WI38 (cell line): ENCODE measurements around the gene GLOD4.
"Not testable (repeated sequence)": the region's sequence is repeated elsewhere in the genome, so short reads cannot be mapped to it uniquely, and the experiment has no call there.

ENCODE experiments used
- H3K4me3 ChIP-seq: 2 replicates; pipeline ENCODE4 v1.5.1; 2011; ENCODE audit warnings: low read depth, mild to moderate bottlenecking, control low read depth, low read length
- TF ChIP-seq, protein P1 (sequence below): IDR thresholded peaks from 2 replicates; pipeline ENCODE4 v1.5.1; 2012; ENCODE audit warnings: low read depth, mild to moderate bottlenecking, control low read depth, low read length

The GLOD4 gene, protein sequence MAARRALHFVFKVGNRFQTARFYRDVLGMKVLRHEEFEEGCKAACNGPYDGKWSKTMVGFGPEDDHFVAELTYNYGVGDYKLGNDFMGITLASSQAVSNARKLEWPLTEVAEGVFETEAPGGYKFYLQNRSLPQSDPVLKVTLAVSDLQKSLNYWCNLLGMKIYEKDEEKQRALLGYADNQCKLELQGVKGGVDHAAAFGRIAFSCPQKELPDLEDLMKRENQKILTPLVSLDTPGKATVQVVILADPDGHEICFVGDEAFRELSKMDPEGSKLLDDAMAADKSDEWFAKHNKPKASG

DNA sequence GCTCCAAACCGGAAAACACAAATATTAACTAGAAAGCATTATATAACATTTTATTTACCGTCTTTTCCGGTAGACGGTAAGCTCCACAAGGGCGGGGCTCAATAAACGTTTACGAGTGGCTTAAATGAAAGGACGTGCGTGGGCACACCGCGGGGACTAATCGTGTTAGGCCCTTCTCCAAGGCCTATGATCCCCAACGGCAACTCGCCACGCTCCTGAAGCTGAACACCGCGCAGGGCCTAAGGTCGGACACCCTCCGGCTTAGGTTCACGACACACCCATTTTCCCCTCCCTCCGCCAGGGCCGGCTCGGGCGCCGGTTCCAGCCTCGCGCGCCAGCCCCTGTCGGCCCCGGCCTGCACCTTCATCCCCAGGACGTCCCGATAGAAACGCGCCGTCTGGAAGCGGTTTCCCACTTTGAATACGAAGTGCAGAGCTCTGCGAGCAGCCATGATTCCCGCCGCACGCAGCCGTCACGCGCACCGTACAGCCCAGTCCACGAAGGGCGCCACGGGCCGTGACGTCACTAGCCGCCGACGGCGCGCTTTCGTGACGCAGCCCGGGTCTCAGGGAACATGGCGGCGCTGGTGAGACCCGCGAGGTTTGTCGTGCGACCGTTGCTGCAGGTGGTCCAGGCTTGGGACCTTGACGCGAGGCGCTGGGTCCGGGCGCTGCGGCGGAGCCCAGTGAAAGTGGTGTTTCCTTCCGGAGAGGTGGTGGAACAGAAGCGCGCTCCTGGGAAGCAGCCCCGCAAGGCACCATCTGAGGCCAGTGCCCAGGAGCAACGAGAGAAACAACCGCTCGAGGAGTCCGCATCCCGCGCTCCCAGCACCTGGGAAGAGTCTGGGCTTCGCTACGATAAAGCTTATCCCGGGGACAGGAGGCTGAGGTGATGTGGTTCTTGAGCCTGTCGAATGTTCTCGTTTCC, at the start of gene GLOD4, which contains the start of gene MRM3:
TSS of gene GLOD4 (minus strand) at position 476 of the 927 bp plus-strand sequence. CDS start at position 451, 25 bp downstream.
TSS of gene MRM3 (plus strand) at position 549 of the 927 bp plus-strand sequence. CDS start at position 575, 26 bp downstream.
- peak within 1 kb of the TSS; percentile 99 for H3K4me3 ChIP-seq
- TF ChIP-seq, protein P1, sequence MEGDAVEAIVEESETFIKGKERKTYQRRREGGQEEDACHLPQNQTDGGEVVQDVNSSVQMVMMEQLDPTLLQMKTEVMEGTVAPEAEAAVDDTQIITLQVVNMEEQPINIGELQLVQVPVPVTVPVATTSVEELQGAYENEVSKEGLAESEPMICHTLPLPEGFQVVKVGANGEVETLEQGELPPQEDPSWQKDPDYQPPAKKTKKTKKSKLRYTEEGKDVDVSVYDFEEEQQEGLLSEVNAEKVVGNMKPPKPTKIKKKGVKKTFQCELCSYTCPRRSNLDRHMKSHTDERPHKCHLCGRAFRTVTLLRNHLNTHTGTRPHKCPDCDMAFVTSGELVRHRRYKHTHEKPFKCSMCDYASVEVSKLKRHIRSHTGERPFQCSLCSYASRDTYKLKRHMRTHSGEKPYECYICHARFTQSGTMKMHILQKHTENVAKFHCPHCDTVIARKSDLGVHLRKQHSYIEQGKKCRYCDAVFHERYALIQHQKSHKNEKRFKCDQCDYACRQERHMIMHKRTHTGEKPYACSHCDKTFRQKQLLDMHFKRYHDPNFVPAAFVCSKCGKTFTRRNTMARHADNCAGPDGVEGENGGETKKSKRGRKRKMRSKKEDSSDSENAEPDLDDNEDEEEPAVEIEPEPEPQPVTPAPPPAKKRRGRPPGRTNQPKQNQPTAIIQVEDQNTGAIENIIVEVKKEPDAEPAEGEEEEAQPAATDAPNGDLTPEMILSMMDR = peak; percentile 7; the same call in 1 of the 2 replicates

DNA sequence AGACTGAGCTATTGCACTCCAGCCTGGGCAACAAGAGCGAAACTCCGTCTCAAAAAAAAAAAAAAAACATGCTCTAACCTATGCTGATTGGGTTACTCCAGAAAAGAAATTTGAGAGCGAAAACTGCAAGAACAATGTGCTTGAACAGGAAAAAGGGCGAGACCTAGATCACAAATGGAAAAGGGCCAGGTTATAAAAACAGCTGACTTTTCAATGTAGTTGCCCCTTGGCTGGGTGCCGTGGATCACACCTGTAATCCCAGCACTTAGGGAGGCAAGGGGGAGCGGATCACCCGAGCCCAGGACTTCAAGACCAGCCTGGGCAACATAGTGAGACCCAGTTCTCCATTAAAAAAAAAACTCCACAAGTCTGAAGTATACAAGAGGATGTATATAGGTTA, 48.9 kb upstream of the GLOD4 start:
- no peak overlapping the region for H3K4me3 ChIP-seq
- TF ChIP-seq, protein P1 = no peak

DNA sequence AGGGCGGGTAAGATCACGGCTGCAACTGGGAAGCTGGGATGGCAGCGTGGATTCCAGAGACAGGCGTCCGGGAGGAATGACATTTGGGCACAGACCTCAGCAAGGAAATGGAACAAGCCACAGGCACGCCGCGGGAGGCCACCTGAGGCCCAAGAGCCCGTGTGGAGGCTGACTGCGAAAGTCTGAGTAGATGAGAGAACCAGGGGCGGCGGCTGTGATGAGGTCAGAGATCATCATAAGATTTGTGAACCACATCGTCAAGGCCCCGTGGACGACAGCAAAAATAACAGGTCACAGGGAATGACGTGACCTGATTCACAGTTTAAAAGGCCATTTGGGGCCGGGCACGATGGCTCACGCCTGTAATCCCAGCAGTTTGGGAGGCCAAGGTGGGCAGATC, 48.3 kb upstream of the GLOD4 start:
- TF ChIP-seq, protein P1 = no peak
- no peak overlapping the region for H3K4me3 ChIP-seq

DNA sequence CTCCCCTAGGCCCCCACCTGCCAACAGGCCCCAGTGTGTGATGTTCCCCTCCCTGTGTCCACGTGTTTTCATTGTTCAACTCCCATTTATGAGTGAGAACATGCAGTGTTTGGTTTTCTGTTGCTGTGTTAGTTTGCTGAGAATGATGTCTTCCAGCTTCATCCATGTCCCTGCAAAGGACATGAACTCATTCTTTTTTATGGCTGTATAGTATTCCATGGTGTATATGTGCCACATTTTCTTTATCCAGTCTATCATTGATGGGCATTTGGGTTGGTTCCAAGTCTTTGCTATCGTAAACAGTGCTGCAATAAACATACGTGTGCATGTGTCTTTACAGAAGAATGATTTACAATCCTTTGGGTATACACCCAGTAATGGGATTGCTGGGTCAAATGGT, 47.5 kb upstream of the GLOD4 start:
- not testable (repeated sequence) for H3K4me3 ChIP-seq

DNA sequence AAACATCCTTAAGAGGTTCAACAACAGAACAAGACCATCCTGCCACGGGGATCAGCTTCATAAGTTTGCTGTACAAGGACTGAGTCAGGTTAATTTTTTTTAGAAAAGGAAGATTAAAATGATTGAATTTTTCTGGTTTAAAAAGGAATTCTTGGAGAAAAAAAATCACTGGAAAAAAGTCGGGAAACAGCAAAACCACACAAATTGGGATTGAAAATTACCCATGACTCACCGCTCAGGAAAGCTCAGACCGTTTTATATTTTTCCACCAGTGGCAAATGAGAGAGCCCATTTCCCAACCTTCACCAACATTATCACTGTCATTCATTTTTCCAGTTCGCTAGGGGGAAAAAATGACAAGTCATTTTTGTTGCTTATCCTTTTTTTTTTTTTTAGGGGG, 46.7 kb upstream of the GLOD4 start:
- H3K4me3 ChIP-seq = no peak overlapping the region
- TF ChIP-seq, protein P1 = no peak

DNA sequence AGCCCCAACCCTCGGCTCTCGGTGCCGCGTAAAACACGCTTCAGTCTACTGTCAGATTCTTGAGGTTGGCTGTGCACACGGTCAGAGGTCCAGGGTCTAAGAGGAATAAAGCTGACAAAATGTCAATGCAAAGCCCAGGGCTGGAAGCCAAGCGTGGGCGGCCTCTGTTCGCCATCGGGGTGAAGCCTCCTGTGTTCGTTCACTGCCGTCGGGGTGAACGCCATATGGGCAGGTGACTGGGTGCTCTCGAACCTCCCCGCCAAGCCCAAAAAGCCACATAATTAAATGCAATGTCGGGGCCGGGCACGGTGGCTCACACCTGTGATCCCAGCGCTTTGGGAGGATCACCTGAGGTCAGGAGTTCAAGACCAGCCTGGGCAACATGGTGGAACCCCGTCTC, 44.7 kb upstream of the GLOD4 start:
- no peak overlapping the region for H3K4me3 ChIP-seq
- TF ChIP-seq, protein P1 = no peak

DNA sequence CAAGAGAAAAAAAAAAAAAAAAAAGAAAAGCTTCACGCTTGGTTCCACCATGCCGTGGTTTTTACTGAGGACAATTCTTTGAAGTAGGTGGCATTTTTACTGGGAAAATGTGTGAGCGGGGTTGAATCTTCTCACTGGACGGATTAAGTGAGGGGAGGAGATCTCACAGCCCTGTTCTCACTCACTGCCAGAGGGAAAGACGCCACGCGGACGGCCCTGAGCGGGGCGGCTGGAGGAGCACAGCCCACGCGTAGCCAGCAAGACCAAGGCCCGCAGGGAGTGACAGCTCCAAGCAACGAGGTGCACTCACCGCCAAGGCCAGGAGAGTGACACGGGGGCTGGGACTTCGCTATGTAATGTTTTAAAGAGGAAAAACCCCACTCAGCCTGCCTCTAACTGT, 43.1 kb upstream of the GLOD4 start:
- TF ChIP-seq, protein P1 = no peak
- H3K4me3 ChIP-seq = no peak overlapping the region
